ENCODE data around the gene SORBS2. TPM values are rescaled to one million over a fixed set of nuclear protein-coding genes. Genes with fewer than 3 reads are reported as not detected.

SORBS2 gene
- total RNA-seq, 1 experiment from 2014 or later, result 0.34 TPM

GRCh38 chr4:185566972-185567371, 245.0 kb downstream of the SORBS2 start:
- ChIA-PET POLR2A (no interaction called here), RAD21 (ENCODE audit: low non-redundant PET in 1 of 2, low total read pairs in 2 of 2, uncharacterized antibody in 2 of 2, unreplicated experiment in 2 of 2) (no interaction called here), CTCF (no interaction called here)
- Histone ChIP-seq H3K4me2 (ENCODE audit: low read length) (no peak overlapping the region), H3K9me3 (ENCODE audit: control insufficient read depth in 1 of 2, insufficient read depth in 1 of 2, low read depth in 1 of 2, low read length in 2 of 2) (no peaks in the 10 kb centered on the region), H3K4me3 (replicated peaks in 1 of 2; ENCODE audit: low read depth in 1 of 2, low read length in 2 of 2) (no peak overlapping the region), H3K27me3 (ENCODE audit: insufficient read depth, low read length) (no peaks in the 10 kb centered on the region), H4K20me1 (ENCODE audit: insufficient read depth) (no peaks in the 10 kb centered on the region), H3K4me1 (ENCODE audit: control insufficient read depth in 1 of 2, insufficient read depth in 2 of 2, low read length in 2 of 2) (no peaks in the 10 kb centered on the region), H2AFZ (ENCODE audit: low read depth, low read length, poor library complexity, severe bottlenecking) (no peak overlapping the region), H3K9ac (ENCODE audit: low read length) (no peak overlapping the region), H3K79me2 (ENCODE audit: insufficient read depth, low read length) (no peaks in the 10 kb centered on the region), H3K9me2 (ENCODE audit: insufficient read depth) (no peaks in the 10 kb centered on the region), H3K36me3 (ENCODE audit: control insufficient read depth in 1 of 2, insufficient read depth in 2 of 2, low read length in 2 of 2) (no peaks in the 10 kb centered on the region), H3K27ac (ENCODE audit: low read depth, low read length) (no peak overlapping the region)
- intact Hi-C loops (cut with micrococcal nuclease), result no loop called here
- TF ChIP-seq EZH2phosphoT487 (IDR thresholded peaks at IDR 0.05; ENCODE audit: borderline replicate concordance) (no peak), YY1 (IDR thresholded peaks at IDR 0.05; ENCODE audit: extremely low read depth, insufficient replicate concordance, low read depth, low read length) (no peak), POLR2AphosphoS5 (IDR thresholded peaks at IDR 0.05; ENCODE audit: low read depth, low read length) (no peak), JUND (IDR thresholded peaks at IDR 0.05) (no peak), SIN3A (IDR thresholded peaks at IDR 0.05; ENCODE audit: low read depth) (no peak), REST (IDR thresholded peaks at IDR 0.05; ENCODE audit: low read depth) (no peak), MAX (IDR thresholded peaks at IDR 0.05) (no peak), CEBPB (IDR thresholded peaks at IDR 0.05; ENCODE audit: low read depth) (no peak)
- BruUV-seq (replicated peaks), result no TSS peak
- DNase-seq (ENCODE audit: low read depth, low spot score), result no peak
- no peak for ATAC-seq
